ENCODE data around the gene FLT4.

Gene FLT4

DNA sequence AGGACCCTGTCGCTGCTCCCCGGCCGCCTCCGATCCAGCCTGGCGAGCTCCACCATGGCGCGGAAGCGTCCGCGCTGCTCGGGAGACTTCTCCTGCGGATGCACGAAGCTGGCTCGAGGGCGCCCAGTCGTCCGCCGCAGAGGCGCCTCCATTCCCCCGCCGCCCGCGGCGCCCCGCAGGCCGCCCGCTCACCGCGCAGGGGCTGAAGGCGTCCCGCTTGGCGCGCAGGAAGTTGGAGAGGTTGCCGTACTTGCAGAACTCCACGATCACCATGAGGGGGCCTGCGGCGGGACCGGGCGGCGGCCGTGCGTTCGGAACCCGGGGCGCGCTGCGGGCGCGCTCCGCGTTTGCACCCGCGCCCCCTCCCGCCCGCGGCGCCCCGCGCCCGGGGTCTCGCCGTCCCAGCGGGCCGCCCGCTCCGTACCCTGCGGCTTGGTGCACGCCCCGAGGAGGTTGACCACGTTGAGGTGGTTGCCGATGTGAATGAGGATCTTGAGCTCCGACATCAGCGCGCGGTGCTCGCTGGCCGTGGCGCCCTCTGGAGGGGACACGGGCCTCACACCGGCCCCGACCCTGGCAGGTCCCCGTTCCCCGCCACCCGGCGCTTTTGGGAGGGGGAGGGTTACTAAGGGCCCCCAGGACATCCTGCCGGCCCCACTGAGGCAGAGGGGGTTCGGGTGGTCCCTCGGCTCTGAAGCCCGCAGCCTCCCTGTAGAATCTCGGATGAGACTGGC is 30.4 kb downstream of the FLT4 start:
- TF ChIP-seq, protein P1, sequence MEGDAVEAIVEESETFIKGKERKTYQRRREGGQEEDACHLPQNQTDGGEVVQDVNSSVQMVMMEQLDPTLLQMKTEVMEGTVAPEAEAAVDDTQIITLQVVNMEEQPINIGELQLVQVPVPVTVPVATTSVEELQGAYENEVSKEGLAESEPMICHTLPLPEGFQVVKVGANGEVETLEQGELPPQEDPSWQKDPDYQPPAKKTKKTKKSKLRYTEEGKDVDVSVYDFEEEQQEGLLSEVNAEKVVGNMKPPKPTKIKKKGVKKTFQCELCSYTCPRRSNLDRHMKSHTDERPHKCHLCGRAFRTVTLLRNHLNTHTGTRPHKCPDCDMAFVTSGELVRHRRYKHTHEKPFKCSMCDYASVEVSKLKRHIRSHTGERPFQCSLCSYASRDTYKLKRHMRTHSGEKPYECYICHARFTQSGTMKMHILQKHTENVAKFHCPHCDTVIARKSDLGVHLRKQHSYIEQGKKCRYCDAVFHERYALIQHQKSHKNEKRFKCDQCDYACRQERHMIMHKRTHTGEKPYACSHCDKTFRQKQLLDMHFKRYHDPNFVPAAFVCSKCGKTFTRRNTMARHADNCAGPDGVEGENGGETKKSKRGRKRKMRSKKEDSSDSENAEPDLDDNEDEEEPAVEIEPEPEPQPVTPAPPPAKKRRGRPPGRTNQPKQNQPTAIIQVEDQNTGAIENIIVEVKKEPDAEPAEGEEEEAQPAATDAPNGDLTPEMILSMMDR (conservative IDR thresholded peaks at IDR 0.05; ENCODE audit: low read length), result no peak
- no peak overlapping the region for H3K4me3 ChIP-seq (ENCODE audit: low read length)
- peak; percentile 28 for DNase-seq (ENCODE audit: low read depth)

DNA sequence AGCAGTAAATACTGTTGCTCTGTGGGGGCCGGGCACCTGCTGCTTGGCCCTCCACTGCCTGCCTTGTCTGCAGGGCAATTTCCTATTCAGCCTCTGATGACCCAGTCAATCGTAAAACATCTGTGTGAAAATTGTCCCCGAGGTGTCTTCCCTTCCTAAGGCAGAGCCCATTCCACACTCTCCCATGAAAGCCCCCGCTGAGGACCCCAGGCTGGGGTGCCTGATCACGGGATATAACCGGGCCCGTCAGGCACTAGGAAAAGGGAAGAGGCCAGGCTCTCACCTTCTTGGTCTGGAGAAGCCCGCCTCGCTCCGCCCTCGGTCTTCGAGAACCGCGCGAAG is 30.9 kb downstream of the FLT4 start:
- TF ChIP-seq, protein P1 (conservative IDR thresholded peaks at IDR 0.05; ENCODE audit: low read length), result no peak

DNA sequence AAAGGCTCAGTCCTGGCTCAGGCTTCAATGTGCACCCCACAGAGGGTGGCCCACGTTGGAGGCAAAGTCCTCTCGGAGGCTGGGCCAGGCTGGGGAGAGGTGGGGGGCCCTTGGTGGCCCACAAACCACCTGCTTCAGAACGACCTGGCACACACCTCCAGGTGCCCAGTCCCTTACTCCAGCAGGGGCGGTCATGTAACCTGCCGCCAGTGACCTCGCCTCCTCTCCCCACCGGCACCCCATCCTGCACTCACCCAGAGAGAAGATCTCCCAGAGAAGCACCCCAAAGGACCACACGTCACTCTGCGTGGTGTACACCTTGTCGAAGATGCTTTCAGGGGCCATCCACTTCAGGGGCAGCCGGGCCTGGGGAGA is 35.6 kb downstream of the FLT4 start:
- DNase-seq (ENCODE audit: low read depth), result no peak
- no peak overlapping the region for H3K4me3 ChIP-seq (ENCODE audit: low read length)
- TF ChIP-seq, protein P1 (conservative IDR thresholded peaks at IDR 0.05; ENCODE audit: low read length), result no peak

More for the DNA sequence above, 30.9 kb downstream of the FLT4 start:
- no peak for DNase-seq (ENCODE audit: low read depth)
- H3K4me3 ChIP-seq (ENCODE audit: low read length), result no peak overlapping the region

DNA sequence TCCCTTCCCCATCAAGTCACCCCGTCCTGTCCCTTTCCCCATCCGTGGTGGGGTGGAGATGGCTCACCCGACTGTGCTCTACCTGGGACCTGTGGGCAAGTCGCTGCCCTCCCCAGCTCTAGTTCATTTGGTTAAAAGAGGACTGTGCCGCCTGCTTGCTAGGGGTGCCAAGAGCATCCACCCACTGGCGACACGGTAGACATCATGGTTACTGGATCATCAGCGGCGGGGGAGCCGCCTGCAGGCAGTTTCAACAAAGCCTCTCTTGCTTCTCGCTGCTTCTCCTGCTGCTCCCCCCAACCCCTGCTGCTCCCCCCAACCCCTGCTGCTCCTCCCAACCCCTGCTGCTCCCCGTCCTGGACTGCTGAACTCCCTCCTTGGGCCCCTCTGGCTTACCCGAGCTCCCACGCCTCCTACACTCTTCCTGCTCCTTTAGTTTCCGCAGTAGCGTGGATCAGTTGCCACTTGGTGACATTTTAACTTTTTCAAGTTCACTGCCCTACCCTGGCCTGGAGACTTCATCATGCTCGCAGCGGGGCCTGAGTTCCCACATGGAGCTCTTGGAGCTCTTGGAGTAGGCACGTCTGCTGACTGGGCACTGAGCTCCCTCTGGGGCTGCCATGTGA is 36.1 kb downstream of the FLT4 start:
- no peak for DNase-seq (ENCODE audit: low read depth)
- TF ChIP-seq, protein P1 (conservative IDR thresholded peaks at IDR 0.05; ENCODE audit: low read length), result no peak
- H3K4me3 ChIP-seq (ENCODE audit: low read length), result no peak overlapping the region

DNA sequence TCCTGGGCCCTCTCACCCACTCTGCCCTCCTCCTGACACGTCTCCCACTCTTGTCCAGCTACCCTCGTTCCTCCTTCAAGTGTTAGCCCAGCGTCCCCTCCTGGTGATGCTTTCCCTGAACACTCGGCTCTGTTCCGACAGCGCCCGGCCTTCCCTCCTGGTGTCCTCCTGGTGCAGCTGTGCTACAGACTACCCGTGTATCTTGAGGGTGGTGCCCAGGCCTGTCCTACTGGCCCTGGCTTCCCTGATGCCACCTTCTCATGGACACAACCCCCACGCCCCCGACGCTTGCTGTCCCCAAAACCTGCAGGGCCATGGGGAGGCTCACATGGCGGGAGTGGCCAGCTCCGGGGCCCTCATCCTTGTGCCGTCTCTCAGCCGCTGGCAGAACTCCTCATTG is 36.7 kb downstream of the FLT4 start:
- H3K4me3 ChIP-seq (ENCODE audit: low read length), result no peak overlapping the region
- TF ChIP-seq, protein P1 (conservative IDR thresholded peaks at IDR 0.05; ENCODE audit: low read length), result no peak

DNA sequence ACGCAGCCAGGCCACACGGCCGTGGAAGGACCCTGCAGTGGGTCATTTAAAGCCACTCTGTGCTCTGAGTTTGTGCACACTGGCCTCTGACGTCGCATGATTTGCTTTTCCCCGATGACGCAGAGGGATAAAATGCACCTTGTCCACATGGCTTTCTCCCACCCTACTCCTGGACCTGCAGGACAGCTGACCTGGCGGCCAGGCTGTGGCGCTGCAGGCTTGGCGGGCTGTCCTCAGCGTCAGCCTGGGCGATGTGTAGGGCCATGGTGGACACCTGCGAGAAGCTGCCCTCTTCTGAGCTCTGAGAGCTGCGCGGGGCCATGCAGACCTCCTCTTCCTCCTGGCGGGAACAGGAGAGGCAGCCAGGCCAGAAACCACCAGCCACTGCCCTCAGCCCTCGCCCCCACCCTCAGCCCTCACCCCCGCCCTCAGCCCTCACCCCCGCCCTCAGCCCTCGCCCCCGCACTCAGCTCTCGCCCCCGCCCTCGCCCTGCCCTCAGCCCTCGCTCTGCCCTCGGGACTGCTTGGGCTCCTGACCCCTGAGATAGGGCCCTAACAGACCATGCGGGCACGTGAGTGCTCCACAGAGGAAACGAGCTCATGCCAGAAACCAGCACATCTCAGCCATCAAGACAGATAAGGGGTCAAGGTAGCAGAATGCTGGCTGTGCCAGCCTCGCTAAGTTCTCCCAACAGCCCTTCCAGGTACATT is 38.1 kb downstream of the FLT4 start:
- no peak overlapping the region for H3K4me3 ChIP-seq (ENCODE audit: low read length)
- TF ChIP-seq, protein P1 (conservative IDR thresholded peaks at IDR 0.05; ENCODE audit: low read length), result no peak
- no peak for DNase-seq (ENCODE audit: low read depth)

More for the DNA sequence above, 36.7 kb downstream of the FLT4 start:
- DNase-seq (ENCODE audit: low read depth), result no peak

All from AG10803 (cell line).